NCI-H460 (cell line): ENCODE results near the gene TCF7L2. TPM values are rescaled to one million over a fixed set of nuclear protein-coding genes. Genes with fewer than 3 reads are reported as not detected.

Source experiments
- DNase-seq: peaks from one replicate; pipeline ENCODE4 v3.0.0-alpha.2; 2016; ENCODE audit warnings: low read depth; ENCODE audit errors: extremely low read depth
- total RNA-seq: library from RNA; depleted of rRNA; stranded (reverse); fragments of >200 nt; shearing (Covaris generic); gene quantifications from 2 replicates; pipeline ENCODE4 v1.2.3, GENCODE V29; 2014

The TCF7L2 gene
- total RNA-seq, 1 experiment from 2014 or later: 11.1 TPM

DNA sequence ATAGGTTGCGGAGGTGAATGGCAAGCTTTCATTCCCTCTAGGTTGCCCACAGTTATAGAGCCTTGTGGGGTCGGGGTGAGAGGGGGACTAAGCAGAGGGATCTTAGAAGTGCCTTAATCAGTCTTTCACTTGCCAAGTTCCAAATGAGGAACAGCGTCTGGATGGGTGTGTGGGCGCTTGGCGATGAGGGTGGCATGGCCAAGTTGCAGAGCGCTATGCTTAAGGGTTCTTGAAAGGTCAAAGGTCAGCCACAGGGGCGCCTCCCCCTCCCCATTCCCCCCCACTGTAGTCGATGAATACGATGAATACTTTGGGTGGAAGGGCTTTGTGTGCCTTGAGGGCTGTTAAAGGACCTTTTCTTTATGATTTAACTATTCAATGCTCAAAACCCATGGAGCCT, 185.0 kb downstream of the TCF7L2 start:
- no peak for DNase-seq

DNA sequence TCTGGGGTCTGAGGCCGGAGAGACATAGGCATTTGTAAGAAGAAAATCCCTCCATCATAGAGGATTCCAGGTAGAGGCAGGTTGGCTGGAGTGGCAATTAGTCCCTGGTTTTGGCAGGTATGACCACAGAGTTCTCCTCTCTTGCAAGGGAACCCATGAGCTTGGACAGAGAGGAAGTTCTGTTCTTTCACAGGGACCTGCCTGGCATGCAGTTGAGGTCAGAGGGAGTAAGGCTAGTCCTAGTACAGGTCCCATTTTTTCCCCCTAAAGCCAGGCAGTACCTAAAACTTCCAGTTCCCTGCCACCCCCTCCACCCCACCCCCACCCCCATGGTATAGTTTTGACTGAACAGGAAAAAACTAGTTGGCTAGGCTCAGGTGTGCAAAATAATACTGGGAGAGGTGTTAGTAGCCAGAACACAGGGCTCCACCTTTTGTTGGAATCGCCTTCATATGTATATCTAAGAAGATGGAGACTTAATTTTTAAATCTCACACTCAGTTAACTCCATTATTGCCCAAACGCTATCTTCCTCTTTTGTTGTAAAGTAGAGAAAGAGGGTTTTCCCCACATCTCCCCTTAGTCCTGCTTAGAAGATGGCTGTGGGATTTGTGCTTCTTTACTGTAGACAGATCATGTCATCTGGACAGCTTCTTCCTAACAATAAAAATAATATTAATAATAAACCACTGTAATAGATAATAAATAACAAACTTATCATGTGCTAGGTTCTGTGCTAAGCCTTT, 188.1 kb downstream of the TCF7L2 start:
- DNase-seq: no peak

DNA sequence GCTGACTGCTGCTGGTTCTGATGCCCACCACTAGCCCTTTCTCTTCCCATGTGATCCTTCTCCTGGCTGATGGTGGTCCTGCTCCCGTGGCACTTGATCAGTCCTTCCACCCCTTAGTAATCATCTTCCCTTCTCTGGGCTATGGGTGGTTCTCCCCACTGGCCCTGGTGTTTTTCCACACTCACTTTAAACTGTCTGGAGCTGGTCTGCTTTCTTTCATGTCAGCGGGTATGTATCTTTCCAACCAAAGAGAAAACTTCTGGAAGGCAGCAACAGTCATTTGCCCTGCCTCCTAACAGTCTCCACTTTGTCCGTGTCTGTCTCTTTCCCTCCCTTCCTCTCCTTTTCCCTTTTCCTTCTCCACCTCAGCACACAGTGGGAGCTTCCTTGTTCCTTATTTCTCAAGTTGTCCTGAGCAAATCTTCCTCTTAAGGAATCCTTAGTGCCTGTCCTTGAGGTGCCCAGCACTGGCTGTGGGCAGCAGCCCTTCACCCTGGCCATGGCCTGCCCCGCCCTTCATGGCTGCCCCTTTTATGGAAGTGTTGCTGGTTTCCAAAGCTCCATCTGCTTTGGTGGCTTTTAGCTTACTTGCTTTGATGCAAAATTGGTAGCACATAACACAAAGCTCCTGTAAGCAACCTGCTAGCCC, 189.0 kb downstream of the TCF7L2 start:
- DNase-seq: no peak

DNA sequence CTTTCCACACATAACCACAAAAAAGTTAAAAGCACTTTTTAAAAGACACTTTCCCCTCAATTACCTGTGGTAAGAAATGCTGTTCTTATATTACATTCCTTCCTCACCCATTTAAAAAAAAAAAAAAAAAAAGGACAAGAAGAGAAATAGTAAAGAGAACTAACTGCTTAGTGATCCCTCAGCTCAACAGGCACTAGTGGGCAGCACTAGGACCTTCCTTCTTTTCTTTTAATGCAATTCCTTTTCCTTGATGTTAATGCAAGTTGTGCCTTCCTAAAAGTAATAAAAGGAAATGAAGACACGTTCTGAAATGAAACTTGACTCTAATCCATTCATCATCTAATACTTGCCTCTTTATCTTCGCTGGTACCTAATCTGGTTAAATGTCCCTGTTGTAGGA, 189.7 kb downstream of the TCF7L2 start:
- no peak for DNase-seq

DNA sequence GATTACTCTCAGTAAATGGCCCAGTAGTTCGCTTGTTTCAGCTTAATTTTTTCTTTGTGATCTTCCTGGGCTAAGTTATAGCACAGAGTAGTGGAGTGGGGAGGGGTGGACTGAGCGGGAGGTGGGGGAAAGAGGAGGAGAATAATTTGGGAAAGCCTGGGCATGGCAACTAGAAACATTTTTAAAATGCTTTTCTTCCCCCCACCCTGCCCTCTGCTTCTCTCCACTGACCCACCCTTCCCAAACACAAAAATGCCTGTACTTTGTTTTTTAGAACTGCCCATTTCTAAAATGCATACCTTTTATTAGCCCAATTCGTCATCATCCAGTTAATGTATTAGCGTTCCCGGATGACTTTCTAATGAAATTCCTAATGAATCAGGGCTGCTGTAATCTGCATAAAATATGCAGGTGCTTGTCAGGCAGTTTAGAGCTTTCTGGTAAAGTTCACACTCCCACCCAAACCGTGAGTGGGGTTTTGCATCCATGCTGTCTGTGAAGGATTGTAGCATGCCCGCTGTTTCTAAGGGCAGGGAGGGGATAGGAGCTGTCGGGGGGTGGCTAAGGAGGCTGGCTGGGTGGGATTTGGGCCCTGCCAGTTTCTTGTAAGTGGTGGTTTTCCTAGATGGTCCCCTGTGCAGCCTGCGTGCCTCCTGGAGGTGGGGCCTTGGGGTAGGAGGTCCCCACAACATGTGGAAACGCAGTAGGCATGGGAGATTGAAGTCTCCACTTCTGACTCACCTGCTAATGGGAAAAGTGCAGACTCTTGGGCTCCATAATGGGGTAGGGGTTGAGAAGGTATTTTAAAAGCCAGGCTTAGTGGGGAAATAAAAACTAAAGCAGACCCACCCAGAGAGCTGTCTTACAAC, 190.3 kb downstream of the TCF7L2 start:
- no peak for DNase-seq

DNA sequence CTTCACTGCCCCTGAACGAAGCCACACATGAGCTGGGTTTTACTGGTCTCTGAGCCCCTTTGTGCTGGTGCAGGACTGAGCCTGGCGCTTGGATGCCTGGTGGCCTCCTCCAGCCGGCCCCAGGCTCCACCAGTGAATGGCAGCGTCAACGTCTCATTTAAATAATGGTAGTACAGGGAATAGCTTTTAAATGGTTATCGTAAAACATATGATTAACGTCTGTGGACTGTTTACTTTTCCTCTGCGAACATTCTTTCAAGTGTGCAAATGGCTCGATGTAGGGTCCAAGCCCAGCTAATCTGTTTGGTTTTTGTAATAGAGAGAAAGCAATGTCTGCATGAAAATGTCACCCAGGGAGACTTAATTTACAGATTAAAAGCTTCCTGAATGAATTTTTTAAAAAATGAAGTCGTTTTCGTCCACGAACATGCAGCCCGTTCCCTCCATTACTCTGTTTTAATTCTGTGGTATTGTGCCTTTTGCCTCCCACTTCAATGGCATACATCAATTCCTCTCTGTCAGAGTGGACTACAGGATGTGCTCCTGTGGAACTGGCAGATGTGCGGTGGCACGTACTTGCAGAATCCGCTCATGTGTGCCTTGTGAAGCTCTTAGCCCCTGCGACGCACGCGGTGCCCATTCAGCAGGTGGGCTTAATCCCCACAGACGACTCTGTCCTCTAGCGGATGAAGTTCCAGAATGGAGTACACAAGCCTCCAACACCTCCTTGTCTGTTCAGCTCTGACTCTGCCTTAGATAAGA, 192.7 kb downstream of the TCF7L2 start:
- DNase-seq: no peak

DNA sequence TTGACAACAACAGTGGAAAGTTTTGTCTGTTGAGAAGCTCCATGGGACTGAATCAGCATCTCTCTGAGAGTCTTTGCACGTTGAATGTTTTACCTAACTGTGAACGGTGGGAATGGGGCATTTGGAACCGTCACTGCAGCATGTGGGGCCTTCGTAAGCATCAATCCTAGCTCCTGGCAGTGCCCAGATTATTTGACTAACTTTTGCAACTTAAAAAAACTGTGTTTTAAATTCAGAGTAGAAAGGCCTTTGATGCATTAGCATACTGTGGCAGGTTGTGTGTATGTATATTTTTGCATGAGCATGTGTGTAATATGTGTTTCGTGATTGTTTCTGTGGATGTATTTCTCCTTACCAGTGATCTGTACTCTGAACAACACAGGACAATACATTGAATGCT, 194.5 kb downstream of the TCF7L2 start:
- no peak for DNase-seq

DNA sequence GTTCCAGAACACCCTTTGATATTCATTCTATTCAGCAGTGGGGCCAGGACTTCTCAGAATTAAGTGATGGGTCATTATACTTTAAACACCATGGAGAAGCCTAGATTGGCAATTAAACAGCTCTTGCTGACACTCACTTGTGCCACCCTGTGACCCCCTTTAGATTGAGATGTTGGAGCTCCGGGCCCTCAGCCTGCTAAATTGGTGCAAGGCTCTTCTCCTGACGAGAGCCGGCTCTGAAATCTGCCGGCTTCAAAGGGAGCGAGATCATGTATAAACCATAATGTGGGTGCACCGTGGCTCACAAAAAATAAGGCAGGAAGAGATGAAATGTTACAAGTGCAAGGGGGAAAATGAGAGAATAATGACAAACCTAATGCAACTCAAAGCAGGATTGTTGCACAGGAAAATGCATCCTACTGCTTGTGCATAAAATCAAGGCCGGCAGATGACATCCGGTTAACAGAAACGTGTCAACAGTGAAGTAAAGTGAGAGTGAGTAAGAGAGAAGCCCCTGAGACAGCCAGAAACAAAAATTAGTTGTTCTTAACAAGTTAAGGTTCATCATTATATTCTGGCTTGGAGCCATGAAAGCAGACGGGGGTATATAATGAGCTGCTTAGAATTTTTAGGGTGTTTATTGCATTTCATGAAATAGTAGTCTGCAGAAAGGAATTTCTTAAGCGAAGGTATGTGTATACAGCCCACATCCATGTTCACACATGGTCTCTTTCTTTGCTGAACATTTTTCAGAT, 198.2 kb downstream of the TCF7L2 start:
- no peak for DNase-seq

DNA sequence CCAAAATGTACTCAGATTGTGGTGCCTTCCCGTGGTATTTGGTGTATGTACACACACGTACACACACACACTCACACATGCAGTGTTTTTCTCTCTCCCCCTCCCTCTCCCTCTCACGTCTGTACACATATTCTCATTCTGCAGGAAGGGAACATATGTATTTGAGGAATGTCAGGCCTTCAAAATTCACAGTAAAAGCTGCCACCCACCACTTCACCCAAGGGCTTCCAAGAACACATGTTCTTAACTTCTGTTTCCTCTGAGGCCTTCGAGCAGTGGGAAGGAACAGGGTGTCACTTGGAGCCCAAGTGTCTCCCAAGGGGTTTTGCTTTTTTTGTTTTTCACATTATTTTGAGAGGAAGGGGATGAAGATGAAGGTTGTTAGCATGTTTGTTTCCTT, 198.9 kb downstream of the TCF7L2 start:
- DNase-seq: no peak

DNA sequence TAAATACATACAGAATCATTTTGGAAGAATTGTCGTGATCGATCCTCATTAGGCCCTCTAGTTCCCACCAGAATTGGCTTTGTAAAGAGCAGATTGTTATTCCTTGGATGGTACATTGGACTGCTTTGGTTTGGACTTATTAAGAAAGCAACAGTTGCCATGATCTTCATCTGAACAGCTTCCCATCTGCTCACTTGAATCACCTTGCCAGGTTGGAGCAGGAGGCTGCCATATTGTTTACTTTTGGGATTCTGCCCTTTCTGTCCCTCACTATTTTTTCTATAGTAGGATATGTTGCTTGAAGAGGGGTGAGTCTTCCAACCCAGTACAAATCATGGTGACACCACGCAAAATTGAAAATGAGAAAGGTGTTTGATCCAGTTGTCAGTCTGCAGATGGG, 199.6 kb downstream of the TCF7L2 start:
- no peak for DNase-seq

DNA sequence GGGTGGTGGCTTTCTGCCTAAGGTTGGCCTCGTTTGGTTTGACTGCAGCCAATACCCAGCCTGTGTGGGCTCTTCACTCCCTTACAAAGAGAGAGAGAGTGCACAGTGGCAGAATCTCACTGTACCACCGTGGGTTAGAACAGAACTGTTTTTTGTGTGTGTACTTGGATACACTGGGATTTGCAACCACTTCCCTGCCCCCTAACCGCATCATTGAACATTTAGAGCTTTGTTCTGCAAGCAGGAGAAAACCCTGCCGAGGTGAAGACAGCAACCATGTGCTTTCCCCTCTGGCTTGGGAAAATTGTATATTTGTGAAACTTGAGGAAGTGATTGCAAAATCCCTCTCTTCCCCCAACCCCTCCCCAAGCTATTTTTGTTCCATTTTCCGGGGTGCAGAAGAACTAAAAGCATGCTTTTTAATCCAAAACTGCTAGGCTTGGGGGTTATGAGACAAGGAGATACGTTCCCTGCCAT, 201.2 kb downstream of the TCF7L2 start:
- DNase-seq: no peak

DNA sequence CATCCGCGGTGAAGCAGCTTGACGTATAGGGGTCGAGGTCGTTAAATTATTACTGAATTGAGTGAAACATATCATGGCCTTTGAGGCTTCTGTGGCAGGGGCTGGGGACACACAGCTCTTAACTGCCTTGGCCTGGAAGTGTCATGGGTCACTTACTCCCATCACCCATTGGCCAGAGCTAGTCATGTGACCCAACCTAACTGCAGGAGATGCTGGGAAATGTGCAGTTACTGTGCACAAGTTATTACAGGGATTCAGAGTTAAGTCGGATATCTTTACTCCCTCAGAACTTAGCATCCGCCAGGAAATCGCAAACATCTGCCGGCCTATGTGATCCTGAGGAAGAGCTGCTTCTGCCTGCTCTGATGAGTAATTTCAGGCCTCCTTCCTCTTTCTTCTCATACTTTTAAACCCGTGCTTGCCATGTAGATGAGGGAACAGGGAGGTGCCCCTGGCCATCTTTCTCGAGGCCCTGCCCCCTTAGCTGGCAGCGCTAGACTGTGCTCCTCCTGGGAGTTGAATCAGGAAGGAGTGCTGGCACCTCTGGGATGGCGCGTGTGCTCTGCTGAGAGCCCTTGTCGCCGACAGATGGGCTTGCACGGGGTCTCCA, 203.6 kb downstream of the TCF7L2 start:
- DNase-seq: no peak

DNA sequence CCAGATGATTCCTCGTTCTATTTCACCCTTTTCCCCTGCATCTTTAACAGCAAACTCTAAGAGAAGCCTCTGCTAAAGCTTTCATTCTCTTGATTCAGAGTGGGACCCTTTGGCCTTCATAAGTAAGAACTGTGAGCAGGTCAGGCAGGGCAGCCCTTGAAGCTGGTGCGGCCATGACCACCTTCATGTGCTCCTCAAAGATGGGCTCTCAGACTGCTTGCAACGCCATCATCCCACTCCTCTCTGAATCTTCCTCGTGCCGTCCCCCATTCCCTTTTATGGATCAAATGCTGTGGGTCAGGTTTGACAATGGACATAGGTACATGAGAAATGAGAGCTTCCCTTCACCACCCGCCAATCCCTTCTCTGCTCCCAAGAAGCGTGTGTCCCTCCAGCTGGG, 207.4 kb downstream of the TCF7L2 start:
- no peak for DNase-seq

DNA sequence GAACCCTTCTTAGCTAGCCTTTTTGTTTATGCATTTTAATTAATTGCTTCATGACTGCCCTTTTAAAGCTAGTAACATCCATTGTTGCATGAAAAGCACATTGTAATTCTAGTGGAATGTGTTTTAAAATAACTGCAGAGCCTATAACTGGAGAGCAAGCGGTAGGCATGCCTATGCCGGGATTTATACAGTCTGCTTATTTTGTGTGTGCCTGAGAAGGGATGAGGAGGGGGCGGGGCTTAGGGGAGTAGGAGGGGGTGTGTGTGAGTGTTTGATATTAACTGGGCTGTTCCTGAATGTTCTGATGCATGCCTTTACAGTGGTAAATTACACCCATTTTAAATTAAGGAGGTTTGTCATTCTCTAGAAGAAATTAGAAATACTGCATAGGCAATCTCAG, 208.1 kb downstream of the TCF7L2 start:
- DNase-seq: no peak

DNA sequence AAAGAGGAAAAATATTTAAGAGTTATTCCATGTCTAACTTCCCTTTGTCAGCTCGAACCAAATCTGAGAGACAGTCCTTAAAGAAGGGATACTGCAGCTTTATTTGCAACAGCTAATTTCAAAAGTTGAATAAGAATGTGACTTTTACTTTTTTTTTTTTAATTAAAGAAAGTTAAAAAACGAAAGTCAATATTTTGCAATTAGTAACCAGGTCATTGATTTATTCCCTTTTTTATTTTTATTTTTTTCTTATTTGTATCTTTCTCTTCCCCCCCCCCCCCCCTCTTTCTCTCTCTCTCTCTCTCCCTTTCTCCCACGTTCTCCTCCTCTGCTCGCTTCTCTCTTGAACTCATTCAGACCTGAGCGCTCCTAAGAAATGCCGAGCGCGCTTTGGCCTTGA, 209.5 kb downstream of the TCF7L2 start:
- no peak for DNase-seq

DNA sequence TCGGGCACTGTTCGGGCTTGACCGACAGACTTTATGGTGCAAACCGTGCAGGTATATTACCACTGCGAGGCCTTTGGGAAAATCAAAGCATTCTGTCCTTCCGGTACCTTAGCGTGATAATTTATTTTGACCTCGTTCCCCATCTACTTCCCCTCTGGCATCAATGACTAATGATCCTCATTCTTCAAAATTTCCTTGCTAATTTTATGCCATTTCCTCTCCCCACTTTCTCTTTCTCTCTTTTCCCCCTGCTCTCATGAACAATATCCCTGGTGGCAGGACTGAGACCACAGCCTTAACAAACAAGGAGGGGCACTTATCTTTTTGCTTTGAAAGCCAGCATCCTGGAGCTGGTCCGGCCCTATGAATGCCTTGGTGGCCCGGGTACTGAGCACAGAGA, 210.6 kb downstream of the TCF7L2 start:
- DNase-seq: no peak

DNA sequence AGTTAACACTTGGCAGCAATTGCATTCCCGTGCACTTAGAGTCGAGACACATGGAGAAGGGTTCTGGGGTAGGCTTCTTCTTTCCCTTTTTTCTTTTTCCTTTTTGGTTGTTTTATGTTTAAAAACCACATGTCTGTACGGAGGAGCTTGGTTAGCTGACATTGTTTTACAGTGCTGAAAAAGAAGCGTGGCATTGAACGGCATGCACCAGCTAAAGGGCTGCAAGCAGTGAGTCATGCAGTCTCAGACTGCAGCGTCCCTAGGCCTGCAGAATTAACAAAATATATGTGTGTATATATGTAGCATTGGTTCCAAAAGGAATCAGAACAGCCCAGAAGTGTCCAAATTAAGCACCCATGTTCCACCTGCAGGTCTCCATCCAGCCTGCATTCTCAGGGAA, 211.0 kb downstream of the TCF7L2 start:
- DNase-seq: no peak

DNA sequence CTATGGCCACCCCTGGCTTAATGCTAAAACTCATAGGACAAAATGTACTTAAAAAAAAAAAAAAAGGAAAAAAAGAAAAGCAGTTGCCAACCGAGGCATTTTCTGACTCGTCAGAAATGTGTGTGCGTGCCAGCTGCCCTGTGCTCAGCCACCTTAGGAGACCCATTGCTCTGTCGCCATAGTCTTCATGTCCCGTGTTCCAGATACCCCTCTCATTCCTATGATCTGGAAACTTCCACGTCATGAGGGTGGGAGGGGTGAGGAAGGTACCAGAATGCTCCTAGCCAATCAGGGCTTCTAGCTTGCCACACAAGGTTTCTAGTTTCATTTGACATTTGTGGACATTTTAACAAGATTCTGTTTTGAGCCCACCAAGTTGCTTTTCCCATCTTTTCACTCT, 212.9 kb downstream of the TCF7L2 start:
- no peak for DNase-seq

DNA sequence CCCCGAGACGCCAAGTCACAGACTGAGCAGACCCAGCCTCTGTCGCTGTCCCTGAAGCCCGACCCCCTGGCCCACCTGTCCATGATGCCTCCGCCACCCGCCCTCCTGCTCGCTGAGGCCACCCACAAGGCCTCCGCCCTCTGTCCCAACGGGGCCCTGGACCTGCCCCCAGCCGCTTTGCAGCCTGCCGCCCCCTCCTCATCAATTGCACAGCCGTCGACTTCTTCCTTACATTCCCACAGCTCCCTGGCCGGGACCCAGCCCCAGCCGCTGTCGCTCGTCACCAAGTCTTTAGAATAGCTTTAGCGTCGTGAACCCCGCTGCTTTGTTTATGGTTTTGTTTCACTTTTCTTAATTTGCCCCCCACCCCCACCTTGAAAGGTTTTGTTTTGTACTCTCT, 215.6 kb downstream of the TCF7L2 start:
- DNase-seq: no peak

DNA sequence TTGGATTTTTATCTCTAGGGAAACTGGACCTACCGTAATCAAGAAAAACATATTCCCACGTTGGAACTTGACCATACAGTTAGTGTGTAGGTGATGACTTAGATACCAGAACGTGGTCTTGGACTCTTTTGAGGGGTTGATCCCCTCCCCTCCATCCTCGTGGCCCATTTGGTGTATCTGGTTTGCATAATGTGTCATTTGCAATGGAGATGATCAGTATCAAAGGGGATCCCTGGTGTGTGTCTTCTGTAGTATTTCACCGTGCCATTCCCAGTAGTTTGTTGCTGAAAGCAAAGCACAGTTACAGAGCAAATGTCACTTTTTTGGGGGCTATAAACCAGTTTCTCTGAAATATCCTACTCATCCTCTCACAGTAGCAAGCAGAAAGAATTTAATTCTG, 217.7 kb downstream of the TCF7L2 start:
- DNase-seq: no peak
